Measurements from ENCODE around the gene PREX1. TPM values are rescaled to one million over a fixed set of nuclear protein-coding genes. Genes with fewer than 3 reads are reported as not detected.

The PREX1 gene
- total RNA-seq, 2 experiments from 2014 or later = 20.7 to 25.3 TPM

- Histone ChIP-seq H3K9me2 (ENCODE audit: insufficient read depth, low read length) (no peaks in the 10 kb centered on the region), H3K4me2 (ENCODE audit: low read length) (no peak overlapping the region), H3K9me3 (ENCODE audit: low read length) (no peaks in the 10 kb centered on the region), H3K79me2 (ENCODE audit: insufficient read depth, low read depth, low read length) (no peaks in the 10 kb centered on the region), H3K4me3 (ENCODE audit: low read depth, low read length, poor library complexity, severe bottlenecking) (no peak overlapping the region), H2AFZ (ENCODE audit: low read length) (no peak overlapping the region), H3K27ac (ENCODE audit: low read depth, low read length, poor library complexity, severe bottlenecking) (no peak overlapping the region), H4K20me1 (ENCODE audit: insufficient read depth, low read length) (no peaks in the 10 kb centered on the region), H3K36me3 (ENCODE audit: insufficient read depth, low read length) (peaks cover 33% of the 10 kb centered on the region), H3K4me1 (ENCODE audit: insufficient read depth, low read length, poor library complexity, severe bottlenecking) (no peaks in the 10 kb centered on the region)
- intact Hi-C loops (cut with micrococcal nuclease; ENCODE audit: unreplicated experiment) = no loop called here
- POLR2A ChIA-PET = no interaction called here
- CTCF ChIA-PET (ENCODE audit: unreplicated experiment) = no interaction called here
- no TSS peak for BruUV-seq (replicated peaks)
- no peak for DNase-seq (ENCODE audit: low spot score)
- TF ChIP-seq CTCF (conservative IDR thresholded peaks at IDR 0.05; ENCODE audit: low read length) (no peak), EZH2phosphoT487 (IDR thresholded peaks at IDR 0.05; ENCODE audit: borderline replicate concordance, low read depth, low read length) (no peak)
Measured at GRCh38 chr20:48642105-48642880, 185.5 kb downstream of the PREX1 start.

GRCh38 chr20:48640871-48641270, 186.9 kb downstream of the PREX1 start:
- CTCF ChIA-PET (ENCODE audit: unreplicated experiment) = no interaction called here
- no TSS peak for BruUV-seq (replicated peaks)
- no peak for DNase-seq (ENCODE audit: low spot score)
- POLR2A ChIA-PET = no interaction called here
- no peak overlapping the region for H3K27ac ChIP-seq (ENCODE audit: low read depth, low read length, poor library complexity, severe bottlenecking)
- peaks cover 30% of the 10 kb centered on the region for H3K36me3 ChIP-seq (ENCODE audit: insufficient read depth, low read length)
- H3K4me1 ChIP-seq (ENCODE audit: insufficient read depth, low read length, poor library complexity, severe bottlenecking) = no peaks in the 10 kb centered on the region
- H3K9me2 ChIP-seq (ENCODE audit: insufficient read depth, low read length) = no peaks in the 10 kb centered on the region
- no peaks in the 10 kb centered on the region for H3K9me3 ChIP-seq (ENCODE audit: low read length)
- intact Hi-C loops (cut with micrococcal nuclease; ENCODE audit: unreplicated experiment) = no loop called here
- H3K4me2 ChIP-seq (ENCODE audit: low read length) = no peak overlapping the region
- H4K20me1 ChIP-seq (ENCODE audit: insufficient read depth, low read length) = no peaks in the 10 kb centered on the region
- H3K4me3 ChIP-seq (ENCODE audit: low read depth, low read length, poor library complexity, severe bottlenecking) = no peak overlapping the region
- no peak for TF ChIP-seq CTCF (conservative IDR thresholded peaks at IDR 0.05; ENCODE audit: low read length)
- no peak for TF ChIP-seq EZH2phosphoT487 (IDR thresholded peaks at IDR 0.05; ENCODE audit: borderline replicate concordance, low read depth, low read length)
- H3K79me2 ChIP-seq (ENCODE audit: insufficient read depth, low read depth, low read length) = no peaks in the 10 kb centered on the region
- H2AFZ ChIP-seq (ENCODE audit: low read length) = no peak overlapping the region

- Histone ChIP-seq H3K4me2 (ENCODE audit: low read length) (no peak overlapping the region), H3K9me2 (ENCODE audit: insufficient read depth, low read length) (no peaks in the 10 kb centered on the region), H4K20me1 (ENCODE audit: insufficient read depth, low read length) (no peaks in the 10 kb centered on the region), H3K4me1 (ENCODE audit: insufficient read depth, low read length, poor library complexity, severe bottlenecking) (no peaks in the 10 kb centered on the region), H3K9me3 (ENCODE audit: low read length) (no peaks in the 10 kb centered on the region), H3K79me2 (ENCODE audit: insufficient read depth, low read depth, low read length) (no peaks in the 10 kb centered on the region), H3K4me3 (ENCODE audit: low read depth, low read length, poor library complexity, severe bottlenecking) (no peak overlapping the region), H3K27ac (ENCODE audit: low read depth, low read length, poor library complexity, severe bottlenecking) (no peak overlapping the region), H2AFZ (ENCODE audit: low read length) (no peak overlapping the region), H3K36me3 (ENCODE audit: insufficient read depth, low read length) (peaks cover 20% of the 10 kb centered on the region; the same call in 1 of the 2 replicates)
- ChIA-PET CTCF (ENCODE audit: unreplicated experiment) (no interaction called here), POLR2A (no interaction called here)
- no TSS peak for BruUV-seq (replicated peaks)
- no peak for DNase-seq (ENCODE audit: low spot score)
- intact Hi-C loops (cut with micrococcal nuclease; ENCODE audit: unreplicated experiment) = no loop called here
- TF ChIP-seq CTCF (conservative IDR thresholded peaks at IDR 0.05; ENCODE audit: low read length) (no peak), EZH2phosphoT487 (IDR thresholded peaks at IDR 0.05; ENCODE audit: borderline replicate concordance, low read depth, low read length) (no peak)
Measured at GRCh38 chr20:48639899-48640298, 187.9 kb downstream of the PREX1 start.

Data from OCI-LY7 (cell line).